Skeletal muscle cell (primary cell): ENCODE measurements around the gene PPM1N.
"Not testable (repeated sequence)": the region's sequence is repeated elsewhere in the genome, so short reads cannot be mapped to it uniquely, and the experiment has no call there.

Experiments used
- DNase-seq: peaks from one replicate; pipeline ENCODE4 v3.0.0-alpha.2; 2010; ENCODE audit warnings: low read depth
- H3K4me3 ChIP-seq: 2 replicates; pipeline ENCODE4 v1.5.1; 2011; ENCODE audit warnings: low read depth, mild to moderate bottlenecking, control low read depth, low read length, moderate library complexity

Gene PPM1N

DNA sequence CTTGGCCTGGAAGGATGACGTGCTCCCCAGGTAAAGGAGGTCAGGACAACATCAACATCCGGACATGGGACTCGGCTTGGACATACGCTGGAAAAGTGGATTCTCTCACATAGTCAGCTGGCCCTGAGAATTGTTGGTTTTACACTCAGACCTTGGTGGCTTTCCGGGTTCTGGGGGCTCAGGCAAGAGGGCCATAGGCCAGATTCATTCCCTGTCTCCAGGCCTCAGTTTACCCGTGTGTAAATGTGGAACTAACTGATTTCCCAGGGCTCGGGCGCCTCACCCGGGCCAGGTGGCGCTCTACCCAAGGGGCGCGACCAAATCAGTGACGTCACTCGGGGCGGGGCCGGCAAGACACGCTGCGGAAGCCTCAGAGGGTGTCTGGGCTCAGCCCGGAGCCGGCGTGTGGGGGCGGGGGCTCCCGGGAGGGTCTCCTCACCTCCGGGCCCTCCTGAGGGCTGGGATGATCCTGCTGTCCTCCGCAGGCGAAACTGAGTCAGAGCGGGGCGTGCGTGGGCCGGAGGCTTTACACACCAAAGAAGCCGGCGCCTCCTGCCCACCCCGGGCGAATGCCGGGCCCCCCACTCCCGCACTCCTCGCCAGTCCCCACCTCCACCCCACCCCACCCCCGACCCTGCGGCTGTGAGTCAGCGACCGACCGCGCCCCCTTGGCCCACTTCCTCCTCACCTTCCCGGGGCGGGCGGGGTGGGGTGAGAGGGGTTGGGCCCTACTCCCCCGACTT lies 8.2 kb downstream of the PPM1N start:
- H3K4me3 ChIP-seq: peak overlapping the region; percentile 99
- peak; percentile 71 for DNase-seq

DNA sequence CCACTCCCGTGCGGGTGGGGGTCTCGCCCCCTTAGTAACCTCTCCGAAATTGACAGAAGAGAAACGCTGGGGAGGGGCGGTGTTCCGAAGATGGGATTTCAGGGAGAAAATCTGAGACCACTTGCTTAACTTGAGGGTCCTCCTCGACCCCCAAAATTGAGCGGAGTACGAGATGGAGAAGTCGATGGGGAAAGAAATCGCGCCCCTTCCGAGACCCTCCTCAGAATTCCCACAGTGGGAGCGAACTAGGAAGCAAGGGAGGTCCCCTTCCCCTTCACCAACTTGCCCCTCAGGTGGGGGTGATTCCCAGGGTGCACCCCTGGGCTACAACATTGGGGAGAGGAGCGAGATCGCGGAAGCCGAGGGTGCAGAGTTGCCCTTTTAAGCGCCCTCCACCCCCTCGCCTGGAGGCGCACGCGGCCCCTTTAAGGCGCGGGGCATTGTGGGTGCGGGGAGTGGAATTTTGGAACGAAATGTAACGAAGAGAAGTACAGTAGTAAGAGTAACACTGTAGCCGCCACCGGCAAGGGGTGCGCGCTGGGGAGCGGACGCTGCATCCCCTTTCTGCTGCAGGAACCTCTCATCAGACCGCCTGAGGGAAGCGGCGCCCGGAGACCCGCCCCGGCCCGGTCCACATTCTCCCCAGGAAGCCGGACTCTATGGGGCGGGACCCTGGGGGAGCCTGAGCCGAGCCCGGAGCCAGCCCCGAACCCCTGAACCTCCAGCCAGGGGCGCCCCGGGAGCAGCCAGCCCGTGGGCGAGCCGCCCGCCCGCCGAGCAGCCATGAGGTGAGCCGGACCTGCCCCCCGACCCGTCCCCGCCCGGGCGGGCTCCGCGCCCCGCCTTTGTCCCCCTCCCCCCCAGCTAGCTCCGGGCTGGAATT lies 9.0 kb downstream of the PPM1N start, which contains the start of gene VASP:
Gene VASP, plus strand, starts transcription at position 491 of the 883 bp plus-strand sequence. Its CDS starts 293 bp downstream, at position 784.
- DNase-seq: no peak
- peak within 1 kb of the TSS; percentile 99 for H3K4me3 ChIP-seq

DNA sequence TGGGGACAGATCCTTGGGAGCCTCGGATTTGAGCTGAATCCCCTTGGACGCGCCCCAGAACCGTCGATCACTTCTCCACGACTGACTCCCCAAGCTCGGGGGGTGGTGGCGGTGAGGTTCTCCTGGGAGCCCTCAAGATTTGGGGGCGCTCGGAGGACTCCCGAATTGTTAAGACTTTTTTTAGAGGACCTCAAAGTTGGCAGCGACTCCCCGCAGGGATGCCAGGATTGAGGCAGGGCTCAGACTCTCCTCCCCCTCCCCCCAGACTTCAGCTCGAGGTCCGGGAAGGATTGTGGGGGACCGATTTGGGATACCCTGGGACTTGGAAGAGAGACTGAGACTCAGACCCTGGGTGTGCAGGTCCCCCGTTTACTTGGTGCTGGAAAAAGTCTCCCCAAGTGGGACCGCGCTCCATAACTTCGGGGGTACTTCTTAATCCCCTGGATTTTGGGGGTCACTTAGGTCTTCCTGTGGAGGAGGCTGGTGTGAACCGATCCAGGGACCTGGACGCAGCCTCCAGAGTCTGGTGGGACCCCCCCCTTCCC lies 9.7 kb downstream of the PPM1N start:
- DNase-seq: no peak
- H3K4me3 ChIP-seq: peak overlapping the region; percentile 99

DNA sequence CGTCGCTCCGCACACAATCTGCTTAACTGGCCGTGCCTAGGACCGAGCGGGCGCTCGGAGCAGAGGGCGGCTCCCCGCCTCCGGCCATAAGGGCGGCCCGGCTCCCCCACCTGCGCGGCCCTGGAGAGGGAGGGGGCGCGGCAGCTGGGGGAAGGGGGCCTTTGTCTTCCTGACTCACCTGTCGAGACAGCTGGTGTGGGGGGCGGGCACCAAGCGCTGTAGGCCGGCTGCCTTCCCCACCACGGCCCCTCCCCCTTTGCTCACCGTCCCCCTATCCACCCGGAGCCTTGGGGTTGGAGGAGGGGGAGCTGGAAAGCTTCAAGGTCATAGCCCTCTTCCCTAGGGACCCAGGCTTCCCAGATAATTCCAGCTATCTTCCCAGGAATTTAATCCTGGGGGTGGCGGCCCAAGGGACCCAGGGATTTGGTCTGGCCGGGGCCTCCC lies 10.2 kb downstream of the PPM1N start:
- H3K4me3 ChIP-seq: peak overlapping the region; percentile 99
- no peak for DNase-seq

DNA sequence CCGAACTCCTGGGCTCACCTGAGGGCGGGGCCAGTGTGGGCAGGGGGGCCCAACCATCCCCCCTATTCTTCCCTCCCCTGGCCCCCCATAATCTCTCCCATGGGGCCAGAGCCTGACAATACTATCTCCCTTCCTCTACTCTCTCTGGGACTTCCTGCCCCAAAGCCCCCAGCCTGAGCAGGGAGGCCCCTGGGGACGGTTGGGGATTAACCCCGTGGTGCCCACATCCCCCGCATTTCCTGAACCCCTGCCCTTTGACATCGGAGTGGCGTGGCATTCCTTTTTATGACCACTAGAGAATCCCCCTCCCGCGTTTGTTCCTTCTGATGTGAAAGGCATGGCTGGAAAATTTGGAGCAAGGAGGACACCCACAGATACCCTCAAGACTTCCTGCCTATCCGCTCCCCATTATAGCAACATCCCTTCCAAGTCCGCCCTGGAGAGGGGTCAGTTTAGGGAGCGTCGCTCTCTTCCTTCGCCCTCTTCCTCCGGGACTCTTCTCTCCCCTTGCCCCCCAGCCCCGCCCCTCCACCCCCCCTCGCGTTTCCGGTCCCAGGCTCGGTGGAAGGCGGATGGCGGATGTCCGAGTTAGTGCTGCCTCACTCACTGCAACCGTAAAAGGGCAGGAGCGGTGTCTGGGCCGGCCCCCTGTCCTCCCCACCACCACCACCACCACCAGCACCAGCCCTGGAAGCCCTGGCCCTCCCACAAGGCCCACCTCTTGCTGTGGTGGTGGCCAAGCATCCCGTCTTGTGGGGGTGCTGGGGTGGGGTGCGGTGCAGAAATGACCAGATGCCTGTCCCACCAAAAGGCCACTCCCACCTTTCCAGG lies 10.8 kb downstream of the PPM1N start:
- DNase-seq: no peak
- H3K4me3 ChIP-seq: peak overlapping the region; percentile 99

DNA sequence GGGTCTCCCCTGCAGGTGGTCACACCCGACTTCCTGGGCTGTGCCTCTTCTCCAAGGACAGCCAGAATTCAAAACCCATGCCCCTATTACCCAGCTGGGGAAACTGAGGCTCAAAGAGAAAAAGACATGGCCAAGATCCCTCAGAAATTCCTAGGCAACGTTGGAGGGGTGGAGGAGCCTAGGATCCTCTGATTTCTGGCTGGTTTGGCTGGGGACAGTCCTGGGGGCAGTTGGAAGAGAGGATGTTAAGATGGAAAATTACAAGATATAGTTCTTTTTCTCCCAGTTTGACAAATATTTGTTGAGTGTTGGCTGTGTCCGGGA lies 11.4 kb downstream of the PPM1N start:
- H3K4me3 ChIP-seq: peak overlapping the region; percentile 99
- DNase-seq: no peak

DNA sequence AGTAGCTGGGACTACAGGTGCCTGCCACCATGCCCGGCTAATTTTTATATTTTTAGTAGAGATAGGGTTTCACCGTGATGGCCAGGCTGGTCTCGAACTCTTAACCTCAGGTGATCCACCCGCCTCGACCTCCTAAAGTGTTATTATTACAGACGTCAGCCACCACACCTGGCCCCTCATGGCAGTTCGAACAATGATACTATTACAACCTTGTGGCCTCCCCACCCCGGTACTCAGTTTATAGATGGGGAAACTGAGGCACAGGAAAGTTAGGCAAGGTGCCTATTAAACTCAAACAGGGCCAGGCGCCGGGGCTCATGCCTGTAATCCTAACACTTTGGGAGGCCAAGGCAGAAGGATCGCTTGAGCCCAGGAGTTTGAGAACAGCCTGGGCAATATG lies 12.1 kb downstream of the PPM1N start:
- not testable (repeated sequence) for H3K4me3 ChIP-seq, DNase-seq

DNA sequence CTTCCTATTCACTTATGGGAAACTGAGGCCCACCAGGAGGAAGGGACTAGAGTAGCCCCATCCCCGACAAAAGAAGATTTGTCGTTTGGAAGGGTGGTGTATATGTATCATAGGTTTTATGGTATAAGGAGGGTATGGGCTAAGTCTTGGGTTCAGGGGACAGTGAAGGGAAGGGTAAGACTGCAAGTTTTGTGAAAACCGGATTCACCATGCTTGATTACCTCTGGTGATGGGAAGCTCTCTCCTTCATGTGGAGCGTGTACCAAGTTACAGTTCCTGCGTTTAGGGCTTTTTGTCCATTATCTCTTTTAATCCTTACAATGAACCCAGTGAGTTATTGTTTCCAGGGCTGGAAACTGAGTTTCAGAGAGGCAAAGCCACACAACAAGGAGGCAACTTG lies 12.8 kb downstream of the PPM1N start:
- no peak for DNase-seq
- no peak overlapping the region for H3K4me3 ChIP-seq

DNA sequence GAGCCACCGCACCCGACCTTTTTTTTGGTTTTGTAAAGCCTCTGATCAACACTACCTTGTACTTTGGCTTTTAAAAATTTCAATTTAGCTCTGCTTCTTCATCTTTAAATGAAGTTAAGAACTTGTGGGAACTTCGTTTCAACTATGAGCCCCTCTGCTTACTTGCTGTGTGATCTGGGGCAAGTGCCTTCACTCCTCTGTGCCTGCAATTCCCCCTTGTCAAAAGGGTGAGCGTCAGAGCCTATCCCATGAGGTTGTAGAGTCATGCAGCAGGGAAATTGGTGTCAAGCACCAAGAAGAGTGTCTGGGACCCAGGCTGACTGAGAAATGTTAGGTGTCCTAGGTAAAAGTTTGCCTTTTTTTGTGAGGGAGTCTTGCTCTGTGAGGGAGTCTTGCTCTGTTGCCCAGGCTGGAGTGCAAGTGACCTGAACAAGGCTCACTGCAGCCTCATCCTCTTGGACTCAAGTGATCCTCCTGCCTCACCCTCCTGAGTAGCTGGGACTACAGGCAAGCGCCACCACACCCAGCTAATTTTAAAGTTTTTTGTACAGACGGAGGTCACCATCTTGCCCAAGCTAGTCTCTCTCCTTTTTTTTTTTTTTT lies 14.7 kb downstream of the PPM1N start:
- no peak overlapping the region for H3K4me3 ChIP-seq
- DNase-seq: no peak

DNA sequence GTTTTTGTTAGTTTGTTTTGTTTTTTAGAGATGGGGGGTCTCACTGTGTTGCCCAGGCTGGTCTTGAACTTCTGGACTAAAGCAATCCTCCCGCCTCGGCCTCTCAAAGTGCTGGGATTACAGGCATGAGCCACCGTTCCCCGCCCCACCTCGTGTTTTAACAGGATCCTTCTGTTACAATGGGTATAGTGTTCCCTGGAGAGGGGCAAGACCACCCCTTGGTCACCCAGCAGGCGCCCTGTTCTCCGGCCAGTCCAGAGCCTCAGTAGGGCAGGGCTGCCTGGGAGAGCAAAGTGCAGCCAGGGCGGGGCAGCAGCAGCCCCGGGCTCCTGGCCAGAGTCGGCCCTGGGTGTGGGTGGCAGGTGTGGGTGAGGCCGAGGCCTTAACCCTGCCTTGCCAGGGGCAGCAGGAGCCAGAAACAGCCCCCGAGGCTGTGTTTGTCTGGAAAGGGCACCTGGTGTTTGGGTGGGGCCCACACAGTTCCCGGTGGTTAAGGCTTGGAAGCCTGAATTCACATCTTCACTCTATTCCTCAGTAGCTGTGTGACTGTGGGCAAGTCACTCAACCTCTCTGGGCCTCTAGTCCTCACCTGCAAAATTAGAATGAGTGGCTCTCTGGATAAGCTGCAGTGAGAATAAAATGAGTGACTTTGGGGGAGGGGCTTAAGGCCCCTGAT lies 16.3 kb downstream of the PPM1N start:
- no peak for DNase-seq
- H3K4me3 ChIP-seq: no peak overlapping the region

DNA sequence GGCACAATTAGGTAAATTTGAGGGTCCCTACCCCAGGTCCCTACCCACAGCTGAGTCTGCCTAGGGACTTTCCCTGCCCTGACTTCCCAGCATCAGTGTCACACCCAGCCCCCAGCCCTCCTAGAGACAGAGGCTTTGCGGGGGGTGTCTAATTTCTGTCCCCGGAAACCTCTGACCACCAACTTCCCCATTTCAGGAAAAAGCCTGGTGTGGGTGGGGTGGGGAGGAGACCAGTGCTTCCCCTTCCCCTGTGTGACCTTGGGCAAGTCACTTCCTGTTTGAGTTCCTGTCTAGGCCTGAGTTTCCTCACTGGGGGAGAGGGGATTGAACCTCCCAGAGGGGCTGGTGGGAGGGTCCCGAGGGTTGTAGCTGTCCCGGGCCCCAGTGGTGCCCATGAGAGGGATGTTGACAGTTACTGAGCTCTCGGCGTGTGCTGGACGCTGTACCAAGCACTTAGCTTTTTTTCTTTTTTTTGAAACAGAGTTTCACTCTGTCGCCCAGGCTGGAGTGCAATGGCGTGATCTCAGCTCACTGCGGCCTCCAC lies 16.9 kb downstream of the PPM1N start:
- no peak for DNase-seq
- no peak overlapping the region for H3K4me3 ChIP-seq

DNA sequence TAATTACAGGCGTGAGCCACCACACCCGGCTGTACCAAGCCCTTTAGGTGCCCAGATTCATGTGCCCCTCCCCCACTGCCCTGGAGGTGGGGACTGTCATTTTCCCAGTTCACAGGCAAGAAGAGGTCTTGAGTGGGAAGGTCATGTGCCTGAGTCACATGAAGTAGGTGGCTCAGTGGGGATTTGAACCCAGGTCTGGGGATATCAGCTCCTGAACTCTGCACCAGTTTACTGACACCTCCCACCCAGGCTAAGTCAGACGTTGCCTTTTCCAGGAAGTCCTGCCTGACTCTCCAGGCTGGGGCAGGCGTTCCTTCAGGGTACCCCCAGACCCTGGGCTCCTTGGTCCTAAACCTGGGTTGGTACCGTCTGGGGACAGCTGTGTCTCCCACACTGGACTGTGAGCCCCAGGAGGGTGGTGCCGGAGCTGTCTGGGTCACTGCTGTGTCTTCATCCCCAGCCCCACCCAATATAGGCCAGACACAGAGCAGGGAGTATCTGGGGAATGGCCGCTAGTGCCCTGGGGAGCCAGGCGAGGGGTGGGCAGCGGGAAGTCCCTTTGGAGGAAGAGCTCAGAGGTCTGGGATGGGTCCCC lies 17.7 kb downstream of the PPM1N start:
- no peak for DNase-seq
- no peak overlapping the region for H3K4me3 ChIP-seq

DNA sequence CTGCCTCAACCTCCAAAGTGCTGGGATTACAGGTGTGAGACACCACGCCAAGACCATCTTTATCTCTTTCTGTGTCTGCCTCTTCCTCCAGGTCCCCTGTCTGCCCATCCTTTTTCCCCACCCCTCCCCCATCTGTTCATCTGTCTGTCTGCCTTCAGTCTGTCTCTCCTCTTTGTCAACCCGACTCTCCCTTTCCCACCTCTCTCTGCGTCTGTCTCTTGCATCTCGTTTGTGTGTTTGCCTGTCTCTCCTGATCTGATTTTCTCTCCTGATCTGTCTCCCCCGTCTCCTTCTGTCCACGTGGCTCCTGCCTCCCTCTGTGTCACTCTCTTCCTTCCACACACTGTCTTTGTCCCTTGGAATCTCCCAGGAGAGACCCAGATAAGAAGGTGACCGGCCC lies 19.0 kb downstream of the PPM1N start:
- no peak overlapping the region for H3K4me3 ChIP-seq
- no peak for DNase-seq

DNA sequence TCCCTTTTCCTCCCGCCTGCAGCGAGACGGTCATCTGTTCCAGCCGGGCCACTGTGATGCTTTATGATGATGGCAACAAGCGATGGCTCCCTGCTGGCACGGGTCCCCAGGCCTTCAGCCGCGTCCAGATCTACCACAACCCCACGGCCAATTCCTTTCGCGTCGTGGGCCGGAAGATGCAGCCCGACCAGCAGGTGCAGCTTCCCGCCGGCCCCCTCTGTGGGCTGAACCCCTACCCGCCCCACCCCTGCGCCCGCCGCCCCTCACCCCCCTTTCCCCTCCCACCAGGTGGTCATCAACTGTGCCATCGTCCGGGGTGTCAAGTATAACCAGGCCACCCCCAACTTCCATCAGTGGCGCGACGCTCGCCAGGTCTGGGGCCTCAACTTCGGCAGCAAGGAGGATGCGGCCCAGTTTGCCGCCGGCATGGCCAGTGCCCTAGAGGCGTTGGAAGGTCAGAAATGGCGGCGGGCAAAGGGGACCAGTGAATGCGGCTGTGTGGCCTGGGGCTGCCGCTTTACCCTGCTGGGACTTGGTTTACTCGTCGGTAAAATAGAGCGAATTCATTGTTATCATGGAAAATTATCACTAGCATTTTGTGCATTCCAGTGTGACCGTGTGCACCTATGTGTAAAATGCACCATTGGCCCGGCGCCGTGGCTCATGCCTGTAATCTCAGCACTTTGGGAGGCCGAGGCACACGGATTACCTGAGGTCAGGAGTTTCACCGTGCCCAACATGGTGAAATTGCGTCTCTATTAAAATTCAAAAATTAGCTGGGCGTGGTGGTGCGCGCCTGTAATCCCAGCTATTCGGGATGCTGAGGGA lies 19.6 kb downstream of the PPM1N start:
- DNase-seq: no peak
- H3K4me3 ChIP-seq: no peak overlapping the region

DNA sequence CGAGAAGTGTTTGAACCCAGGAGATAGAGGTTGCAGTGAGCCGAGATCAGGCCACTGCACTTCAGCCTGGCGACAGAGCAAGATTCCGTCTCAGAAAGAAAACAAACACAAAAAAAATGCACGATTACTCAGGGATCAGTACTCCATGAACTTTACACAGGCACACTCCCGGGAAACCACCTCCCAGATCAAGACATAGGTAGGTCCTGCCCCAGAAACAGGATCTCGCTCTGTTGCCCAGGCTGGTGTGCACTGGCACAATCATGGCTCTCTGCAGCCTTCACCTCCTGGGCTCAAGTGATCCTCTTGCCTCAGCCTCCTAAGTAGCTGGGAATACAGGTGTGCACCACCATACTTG lies 20.2 kb downstream of the PPM1N start:
- no peak for DNase-seq
- no peak overlapping the region for H3K4me3 ChIP-seq

DNA sequence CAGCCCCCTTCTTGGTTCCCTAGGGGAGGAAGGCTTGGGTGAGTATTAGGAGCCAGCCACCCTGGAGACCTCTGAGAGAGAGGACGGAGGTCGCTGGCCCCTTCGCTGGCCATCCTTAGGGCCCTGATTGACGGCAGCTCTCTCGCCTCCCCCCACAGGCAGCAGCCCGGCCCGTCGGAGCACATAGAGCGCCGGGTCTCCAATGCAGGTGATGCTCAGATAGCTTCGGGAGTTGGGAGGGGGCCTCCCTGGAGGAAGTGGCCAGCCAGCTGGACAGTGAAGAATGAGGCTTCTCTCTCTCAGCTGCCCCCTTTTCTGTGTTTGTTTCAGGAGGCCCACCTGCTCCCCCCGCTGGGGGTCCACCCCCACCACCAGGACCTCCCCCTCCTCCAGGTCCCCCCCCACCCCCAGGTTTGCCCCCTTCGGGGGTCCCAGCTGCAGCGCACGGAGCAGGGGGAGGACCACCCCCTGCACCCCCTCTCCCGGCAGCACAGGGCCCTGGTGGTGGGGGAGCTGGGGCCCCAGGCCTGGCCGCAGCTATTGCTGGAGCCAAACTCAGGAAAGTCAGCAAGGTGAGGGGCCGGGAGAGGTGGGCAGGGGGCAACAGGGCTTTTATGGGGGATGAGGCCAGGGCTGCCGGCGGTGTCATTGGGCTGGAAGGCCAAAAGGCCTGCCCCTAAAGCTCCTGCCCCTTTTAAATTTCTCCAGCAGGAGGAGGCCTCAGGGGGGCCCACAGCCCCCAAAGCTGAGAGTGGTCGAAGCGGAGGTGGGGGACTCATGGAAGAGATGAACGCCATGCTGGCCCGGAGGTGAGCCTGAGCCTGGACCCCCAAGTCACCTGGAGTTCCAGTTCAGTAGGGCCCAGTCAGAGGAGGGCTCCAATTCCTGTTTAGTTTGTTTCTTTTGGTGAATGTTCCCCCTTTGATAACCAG lies 24.0 kb downstream of the PPM1N start:
- H3K4me3 ChIP-seq: no peak overlapping the region
- DNase-seq: no peak
